ENCODE data around the gene SKP2.

DNA sequence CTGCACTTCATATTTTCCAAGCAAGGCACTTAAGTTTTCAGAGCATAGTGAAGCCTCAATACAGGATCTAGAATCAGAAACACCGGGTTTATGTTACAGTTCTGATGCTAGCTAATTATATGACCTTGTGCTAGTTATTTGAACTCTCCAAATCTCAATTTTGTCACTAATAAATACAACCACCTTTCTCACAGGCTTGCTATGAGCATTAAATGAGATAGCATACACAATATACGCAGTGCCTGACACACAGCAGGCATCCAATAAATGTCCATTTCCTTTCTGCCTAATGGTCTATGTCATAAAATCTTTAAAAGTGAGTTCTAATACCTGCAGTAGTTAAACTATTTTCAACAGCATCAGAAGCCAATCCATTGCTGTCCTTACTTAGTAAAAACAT lies 56.9 kb downstream of the SKP2 start:
- TF ChIP-seq, protein P1, sequence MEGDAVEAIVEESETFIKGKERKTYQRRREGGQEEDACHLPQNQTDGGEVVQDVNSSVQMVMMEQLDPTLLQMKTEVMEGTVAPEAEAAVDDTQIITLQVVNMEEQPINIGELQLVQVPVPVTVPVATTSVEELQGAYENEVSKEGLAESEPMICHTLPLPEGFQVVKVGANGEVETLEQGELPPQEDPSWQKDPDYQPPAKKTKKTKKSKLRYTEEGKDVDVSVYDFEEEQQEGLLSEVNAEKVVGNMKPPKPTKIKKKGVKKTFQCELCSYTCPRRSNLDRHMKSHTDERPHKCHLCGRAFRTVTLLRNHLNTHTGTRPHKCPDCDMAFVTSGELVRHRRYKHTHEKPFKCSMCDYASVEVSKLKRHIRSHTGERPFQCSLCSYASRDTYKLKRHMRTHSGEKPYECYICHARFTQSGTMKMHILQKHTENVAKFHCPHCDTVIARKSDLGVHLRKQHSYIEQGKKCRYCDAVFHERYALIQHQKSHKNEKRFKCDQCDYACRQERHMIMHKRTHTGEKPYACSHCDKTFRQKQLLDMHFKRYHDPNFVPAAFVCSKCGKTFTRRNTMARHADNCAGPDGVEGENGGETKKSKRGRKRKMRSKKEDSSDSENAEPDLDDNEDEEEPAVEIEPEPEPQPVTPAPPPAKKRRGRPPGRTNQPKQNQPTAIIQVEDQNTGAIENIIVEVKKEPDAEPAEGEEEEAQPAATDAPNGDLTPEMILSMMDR (IDR thresholded peaks at IDR 0.05), result no peak
- no peak for TF ChIP-seq POLR2A (IDR thresholded peaks at IDR 0.05)

Data from adrenal gland (tissue), 5 donors.